ENCODE data around the gene R3HDM2.

The R3HDM2 gene

DNA sequence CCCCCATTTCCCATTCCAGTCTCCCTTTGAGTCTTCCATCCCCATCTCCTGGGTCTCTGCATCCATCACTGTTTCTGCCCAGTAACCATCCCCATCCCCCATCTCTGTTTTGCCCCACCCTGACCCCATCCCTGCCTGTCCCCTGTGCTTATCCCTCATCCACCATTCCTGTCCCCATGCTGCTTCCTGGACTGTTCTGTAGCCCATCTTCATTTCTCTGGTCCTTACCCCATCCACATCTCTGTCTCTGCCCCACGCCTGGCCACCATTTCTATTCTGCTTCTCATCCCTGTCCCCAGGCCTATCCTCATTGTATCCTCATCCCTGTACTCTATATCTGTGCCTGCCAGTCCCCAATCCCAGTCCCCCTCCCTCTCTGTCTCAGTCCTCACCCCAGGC is 210.1 kb downstream of the R3HDM2 start:
- Histone ChIP-seq H3K27ac (ENCODE audit: low read length, poor library complexity, severe bottlenecking) (no peak overlapping the region), H3K4me1 (ENCODE audit: control insufficient read depth, insufficient read depth, low read depth, low read length) (peaks cover 36% of the 10 kb centered on the region), H3K27me3 (ENCODE audit: control insufficient read depth in 1 of 2, insufficient read depth in 1 of 2, low read length in 2 of 2) (peaks cover 38 to 92% of the 10 kb centered on the region in 2 experiments), H3K9ac (ENCODE audit: low read length) (no peak overlapping the region), H3K79me1 (replicated peaks; ENCODE audit: low read length, poor library complexity, severe bottlenecking) (no peaks in the 10 kb centered on the region), H4K8ac (ENCODE audit: low read length) (no peak overlapping the region), H3K4ac (ENCODE audit: low read depth in 1 of 2, low read length in 2 of 2) (no peak overlapping the region), H2AK5ac (ENCODE audit: low read length, severe bottlenecking) (no peak overlapping the region), H2BK12ac (ENCODE audit: low read length in 2 of 2) (no peak overlapping the region), H2BK5ac (ENCODE audit: low read depth, low read length, poor library complexity, severe bottlenecking) (no peak overlapping the region), H3K14ac (ENCODE audit: low read length in 2 of 2) (no peak overlapping the region), H3K18ac (ENCODE audit: low read depth in 1 of 2, low read length in 2 of 2) (no peak overlapping the region), H3K36me3 (ENCODE audit: control insufficient read depth in 1 of 2, insufficient read depth in 2 of 2, low read depth in 1 of 2, low read length in 2 of 2) (no peaks in the 10 kb centered on the region), H2BK120ac (ENCODE audit: low read depth, low read length) (no peak overlapping the region), H2BK15ac (ENCODE audit: low read depth, poor library complexity, severe bottlenecking) (no peak overlapping the region), H3K4me2 (ENCODE audit: low read length, poor library complexity, severe bottlenecking) (no peak overlapping the region), H4K91ac (ENCODE audit: low read length) (no peak overlapping the region), H3K23ac (ENCODE audit: low read length in 2 of 2) (no peak overlapping the region), H2AFZ (ENCODE audit: low read depth, low read length) (no peak overlapping the region), H3K9me3 (ENCODE audit: control insufficient read depth, low read length) (no peaks in the 10 kb centered on the region), H3K4me3 (ENCODE audit: insufficient read depth in 1 of 2, low read depth in 1 of 2, low read length in 2 of 2) (no peak overlapping the region)
- 35% methylated on average over 1 of the region's 1 CpG for WGBS
- DNase-seq, result no peak

DNA sequence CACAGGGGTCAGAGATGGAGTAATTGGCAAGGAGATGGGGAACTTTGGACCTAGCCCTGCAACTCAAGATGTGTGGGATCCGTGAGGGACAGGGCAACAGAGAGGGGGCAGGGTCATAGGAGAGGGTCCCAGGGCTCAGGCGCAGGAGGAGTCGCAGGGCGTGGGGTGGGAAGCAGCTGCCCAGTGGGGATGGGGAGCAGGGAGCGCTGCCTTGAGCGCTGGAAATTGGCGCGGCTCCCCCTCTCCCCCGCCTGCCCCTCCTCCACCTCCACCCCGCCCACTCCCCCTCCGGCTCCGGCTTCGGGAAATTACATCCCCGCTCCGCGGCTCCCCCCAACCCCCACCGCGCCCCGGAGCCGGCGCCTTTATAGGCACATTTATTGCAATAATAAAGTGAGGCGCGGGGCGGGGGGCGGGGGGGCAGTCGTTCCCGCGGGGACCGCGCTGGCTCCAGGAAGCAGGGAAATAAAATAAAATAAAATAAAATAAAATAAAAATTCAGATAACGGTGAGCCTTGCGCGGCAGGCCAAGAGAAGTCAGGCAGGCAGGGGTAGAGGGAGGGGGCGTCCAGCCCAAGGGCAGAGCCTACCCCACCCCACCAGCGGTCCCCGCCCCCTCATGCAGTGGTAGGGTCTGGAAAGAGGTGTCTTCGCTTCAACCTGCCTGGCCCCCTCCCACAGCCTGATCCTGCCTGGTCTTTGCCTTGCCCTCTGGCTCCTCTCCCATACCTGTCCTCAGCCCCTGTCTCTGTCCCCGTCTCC is 210.7 kb downstream of the R3HDM2 start:
- Histone ChIP-seq H3K18ac (ENCODE audit: low read depth in 1 of 2, low read length in 2 of 2) (no peak overlapping the region), H4K8ac (ENCODE audit: low read length) (no peak overlapping the region), H3K4ac (ENCODE audit: low read depth in 1 of 2, low read length in 2 of 2) (no peak overlapping the region), H3K9me3 (ENCODE audit: control insufficient read depth, low read length) (no peaks in the 10 kb centered on the region), H2AK5ac (ENCODE audit: low read length, severe bottlenecking) (no peak overlapping the region), H4K91ac (ENCODE audit: low read length) (no peak overlapping the region), H3K9ac (ENCODE audit: low read length) (no peak overlapping the region), H3K4me1 (ENCODE audit: control insufficient read depth, insufficient read depth, low read depth, low read length) (peaks cover 34% of the 10 kb centered on the region), H3K27ac (ENCODE audit: low read length, poor library complexity, severe bottlenecking) (no peak overlapping the region), H2AFZ (ENCODE audit: low read depth, low read length) (no peak overlapping the region), H2BK120ac (ENCODE audit: low read depth, low read length) (no peak overlapping the region), H3K4me2 (ENCODE audit: low read length, poor library complexity, severe bottlenecking) (no peak overlapping the region), H2BK15ac (ENCODE audit: low read depth, poor library complexity, severe bottlenecking) (no peak overlapping the region), H3K14ac (ENCODE audit: low read length in 2 of 2) (no peak overlapping the region), H2BK12ac (ENCODE audit: low read length in 2 of 2) (no peak overlapping the region), H3K27me3 (ENCODE audit: control insufficient read depth in 1 of 2, insufficient read depth in 1 of 2, low read length in 2 of 2) (peaks cover 33 to 92% of the 10 kb centered on the region in 2 experiments), H3K36me3 (ENCODE audit: control insufficient read depth in 1 of 2, insufficient read depth in 2 of 2, low read depth in 1 of 2, low read length in 2 of 2) (no peaks in the 10 kb centered on the region), H3K79me1 (replicated peaks; ENCODE audit: low read length, poor library complexity, severe bottlenecking) (no peaks in the 10 kb centered on the region), H3K23ac (ENCODE audit: low read length in 2 of 2) (no peak overlapping the region), H2BK5ac (ENCODE audit: low read depth, low read length, poor library complexity, severe bottlenecking) (no peak overlapping the region), H3K4me3 (ENCODE audit: insufficient read depth in 1 of 2, low read depth in 1 of 2, low read length in 2 of 2) (no peak overlapping the region)
- 4% methylated on average over 13 of the region's 38 CpGs for WGBS
- no peak for DNase-seq

GRCh38 chr12:57219205-57219992 is 211.4 kb downstream of the R3HDM2 start:
- Histone ChIP-seq H2AK5ac (ENCODE audit: low read length, severe bottlenecking) (no peak overlapping the region), H3K4ac (ENCODE audit: low read depth in 1 of 2, low read length in 2 of 2) (no peak overlapping the region), H3K27ac (ENCODE audit: low read length, poor library complexity, severe bottlenecking) (no peak overlapping the region), H3K9me3 (ENCODE audit: control insufficient read depth, low read length) (no peaks in the 10 kb centered on the region), H3K4me1 (ENCODE audit: control insufficient read depth, insufficient read depth, low read depth, low read length) (peaks cover 32% of the 10 kb centered on the region), H3K4me3 (ENCODE audit: insufficient read depth in 1 of 2, low read depth in 1 of 2, low read length in 2 of 2) (no peak overlapping the region), H3K23ac (ENCODE audit: low read length in 2 of 2) (no peak overlapping the region), H2BK5ac (ENCODE audit: low read depth, low read length, poor library complexity, severe bottlenecking) (no peak overlapping the region), H3K27me3 (ENCODE audit: control insufficient read depth in 1 of 2, insufficient read depth in 1 of 2, low read length in 2 of 2) (peaks cover 33 to 92% of the 10 kb centered on the region in 2 experiments), H4K8ac (ENCODE audit: low read length) (no peak overlapping the region), H2AFZ (ENCODE audit: low read depth, low read length) (no peak overlapping the region), H3K36me3 (ENCODE audit: control insufficient read depth in 1 of 2, insufficient read depth in 2 of 2, low read depth in 1 of 2, low read length in 2 of 2) (peaks cover 0 to 2% of the 10 kb centered on the region in 2 experiments), H2BK12ac (ENCODE audit: low read length in 2 of 2) (no peak overlapping the region), H3K79me1 (replicated peaks; ENCODE audit: low read length, poor library complexity, severe bottlenecking) (no peaks in the 10 kb centered on the region), H3K14ac (ENCODE audit: low read length in 2 of 2) (no peak overlapping the region), H2BK15ac (ENCODE audit: low read depth, poor library complexity, severe bottlenecking) (no peak overlapping the region), H3K4me2 (ENCODE audit: low read length, poor library complexity, severe bottlenecking) (no peak overlapping the region), H2BK120ac (ENCODE audit: low read depth, low read length) (no peak overlapping the region), H4K91ac (ENCODE audit: low read length) (no peak overlapping the region), H3K9ac (ENCODE audit: low read length) (no peak overlapping the region), H3K18ac (ENCODE audit: low read depth in 1 of 2, low read length in 2 of 2) (no peak overlapping the region)
- DNase-seq, result no peak
- 18% methylated on average over 14 of the region's 14 CpGs for WGBS

Measured in mesenchymal stem cell (in vitro differentiated cells and primary cell).